GM12878 (cell line): ENCODE data around the gene SNX3. TPM values are rescaled to one million over a fixed set of nuclear protein-coding genes. Genes with fewer than 3 reads are reported as not detected.
A peak's percentile ranks its signal among the peaks of the same experiment; 100 is the strongest.

ENCODE experiments used
- ASH2L ChIP-seq: fragments of 300-600, 200-600 bp; sonication (generic); IDR thresholded peaks from 2 replicates; pipeline ENCODE4 v1.6.1; 2017; ENCODE audit warnings: low read depth, mild to moderate bottlenecking, borderline replicate concordance
- BCL3 ChIP-seq: IDR thresholded peaks from 2 replicates; pipeline ENCODE4 v1.6.1; 2011; ENCODE audit warnings: borderline replicate concordance, low read depth, mild to moderate bottlenecking, moderate library complexity, low read length; ENCODE audit not compliant: insufficient read depth, poor library complexity, severe bottlenecking
- ELK1 ChIP-seq: IDR thresholded peaks from 2 replicates; pipeline ENCODE4 v1.6.1; 2012; ENCODE audit warnings: low read depth, low read length, improper control_type of control experiment
- FOXM1 ChIP-seq: IDR thresholded peaks from 2 replicates; pipeline ENCODE4 v1.6.1; 2012; ENCODE audit warnings: low read depth, mild to moderate bottlenecking, inconsistent platforms, low read length, moderate library complexity
- JUNB ChIP-seq: IDR thresholded peaks from 2 replicates; pipeline ENCODE4 v1.6.1; 2016; ENCODE audit warnings: antibody characterized with exemption, mild to moderate bottlenecking
- NKRF ChIP-seq: fragments of 450-650 bp; conservative IDR thresholded peaks from 2 replicates; pipeline ENCODE4 v1.6.1; 2017; ENCODE audit warnings: mild to moderate bottlenecking, moderate library complexity
- POU2F2 ChIP-seq: IDR thresholded peaks from 3 replicates; pipeline ENCODE4 v1.6.1; 2011; ENCODE audit warnings: low read depth, mild to moderate bottlenecking, low read length, borderline replicate concordance
- RBBP5 ChIP-seq: fragments of 200-600 bp; sonication (generic); conservative IDR thresholded peaks from 2 replicates; pipeline ENCODE4 v1.6.1; 2016
- SMAD1 ChIP-seq: fragments of 450-650 bp; IDR thresholded peaks from 2 replicates; pipeline ENCODE4 v1.6.1; 2018; ENCODE audit warnings: mild to moderate bottlenecking, low read depth; ENCODE audit not compliant: partially characterized antibody
- SMAD5 ChIP-seq: IDR thresholded peaks from 2 replicates; pipeline ENCODE4 v1.6.1; 2016; ENCODE audit warnings: antibody characterized with exemption, low read depth
- YBX1 ChIP-seq: fragments of 450-650 bp; IDR thresholded peaks from 2 replicates; pipeline ENCODE4 v1.6.1; 2016; ENCODE audit warnings: antibody characterized with exemption
- ZNF687 ChIP-seq: fragments of 450-650 bp; IDR thresholded peaks from 2 replicates; pipeline ENCODE4 v1.6.1; 2017; ENCODE audit warnings: mild to moderate bottlenecking, moderate library complexity
- polyA plus RNA-seq, 11 experiments: library from polyadenylated mRNA; depleted of rRNA in 4 of 11; unstranded in 6 of 11; stranded (reverse) in 5 of 11; fragments of >200 nt; fragmentation: Nextera tagmentation in 4 of 11; fragmentation: Illumina TruSeq in 1 of 11; extraction: Ambion mirVana in 4 of 11; extraction: Trizol in 1 of 11; gene quantifications; 1 replicate in 1 of 11; 2 replicates in 10 of 11; pipeline versions ENCODE4 v1.2.1 to v1.2.3, GENCODE V29; 2011 to 2016; ENCODE audit warnings: inconsistent platforms in 2 of 11, missing spikeins in 2 of 11, low read depth in 1 of 11
- total RNA-seq, 4 experiments: library from RNA; depleted of rRNA in 3 of 4; stranded (reverse); fragments of >200 nt in 3 of 4; fragmentation: Illumina TruSeq in 1 of 4; extraction: Trizol in 1 of 4; gene quantifications; 2 replicates each; pipeline versions ENCODE4 v1.2.1 to v1.2.3, GENCODE V29; 2013 to 2021
- TF ChIP-seq, protein P1 (sequence below): fragments of 450-650 bp; IDR thresholded peaks from 2 replicates; pipeline ENCODE4 v1.6.1; 2017; ENCODE audit warnings: antibody characterized with exemption, mild to moderate bottlenecking, moderate library complexity
- TF ChIP-seq, protein P2 (sequence below): IDR thresholded peaks from 2 replicates; pipeline ENCODE4 v1.6.1; 2011; ENCODE audit warnings: mild to moderate bottlenecking, low read depth, low read length, moderate library complexity; ENCODE audit not compliant: insufficient replicate concordance
- TF ChIP-seq, protein P3 (sequence below): IDR thresholded peaks from 2 replicates; pipeline ENCODE4 v1.6.1; 2012; ENCODE audit warnings: low read depth, low read length, improper control_type of control experiment

SNX3 gene
- total and polyA plus RNA-seq, 10 of the 15 experiments (the other 5 are each of a cell fraction or from before 2014, with no cell fraction given) = 43.7 to 297 (median 95.6) TPM

GRCh38 chr6:108260809-108261569 lies at the start of gene SNX3 (continued):
- TF ChIP-seq ZNF687 = peak; percentile 30; the same call in 1 of the 2 replicates
- TF ChIP-seq, protein P1, sequence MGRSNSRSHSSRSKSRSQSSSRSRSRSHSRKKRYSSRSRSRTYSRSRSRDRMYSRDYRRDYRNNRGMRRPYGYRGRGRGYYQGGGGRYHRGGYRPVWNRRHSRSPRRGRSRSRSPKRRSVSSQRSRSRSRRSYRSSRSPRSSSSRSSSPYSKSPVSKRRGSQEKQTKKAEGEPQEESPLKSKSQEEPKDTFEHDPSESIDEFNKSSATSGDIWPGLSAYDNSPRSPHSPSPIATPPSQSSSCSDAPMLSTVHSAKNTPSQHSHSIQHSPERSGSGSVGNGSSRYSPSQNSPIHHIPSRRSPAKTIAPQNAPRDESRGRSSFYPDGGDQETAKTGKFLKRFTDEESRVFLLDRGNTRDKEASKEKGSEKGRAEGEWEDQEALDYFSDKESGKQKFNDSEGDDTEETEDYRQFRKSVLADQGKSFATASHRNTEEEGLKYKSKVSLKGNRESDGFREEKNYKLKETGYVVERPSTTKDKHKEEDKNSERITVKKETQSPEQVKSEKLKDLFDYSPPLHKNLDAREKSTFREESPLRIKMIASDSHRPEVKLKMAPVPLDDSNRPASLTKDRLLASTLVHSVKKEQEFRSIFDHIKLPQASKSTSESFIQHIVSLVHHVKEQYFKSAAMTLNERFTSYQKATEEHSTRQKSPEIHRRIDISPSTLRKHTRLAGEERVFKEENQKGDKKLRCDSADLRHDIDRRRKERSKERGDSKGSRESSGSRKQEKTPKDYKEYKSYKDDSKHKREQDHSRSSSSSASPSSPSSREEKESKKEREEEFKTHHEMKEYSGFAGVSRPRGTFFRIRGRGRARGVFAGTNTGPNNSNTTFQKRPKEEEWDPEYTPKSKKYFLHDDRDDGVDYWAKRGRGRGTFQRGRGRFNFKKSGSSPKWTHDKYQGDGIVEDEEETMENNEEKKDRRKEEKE = no peak
- TF ChIP-seq POU2F2 = peak; percentile 41; the same call in 1 of the 3 replicates
- TF ChIP-seq FOXM1 = no peak
- no peak for TF ChIP-seq YBX1
- TF ChIP-seq ELK1 = peak; percentile 84
- TF ChIP-seq, protein P2, sequence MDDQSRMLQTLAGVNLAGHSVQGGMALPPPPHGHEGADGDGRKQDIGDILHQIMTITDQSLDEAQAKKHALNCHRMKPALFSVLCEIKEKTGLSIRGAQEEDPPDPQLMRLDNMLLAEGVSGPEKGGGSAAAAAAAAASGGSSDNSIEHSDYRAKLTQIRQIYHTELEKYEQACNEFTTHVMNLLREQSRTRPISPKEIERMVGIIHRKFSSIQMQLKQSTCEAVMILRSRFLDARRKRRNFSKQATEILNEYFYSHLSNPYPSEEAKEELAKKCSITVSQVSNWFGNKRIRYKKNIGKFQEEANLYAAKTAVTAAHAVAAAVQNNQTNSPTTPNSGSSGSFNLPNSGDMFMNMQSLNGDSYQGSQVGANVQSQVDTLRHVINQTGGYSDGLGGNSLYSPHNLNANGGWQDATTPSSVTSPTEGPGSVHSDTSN = no peak
- peak; percentile 70 for TF ChIP-seq SMAD1
- TF ChIP-seq SMAD5 = peak; percentile 74
- TF ChIP-seq, protein P3, sequence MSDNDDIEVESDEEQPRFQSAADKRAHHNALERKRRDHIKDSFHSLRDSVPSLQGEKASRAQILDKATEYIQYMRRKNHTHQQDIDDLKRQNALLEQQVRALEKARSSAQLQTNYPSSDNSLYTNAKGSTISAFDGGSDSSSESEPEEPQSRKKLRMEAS = peak; percentile 45
- TF ChIP-seq ASH2L = 0 out of 2 replicates have a peak, but pooled peaks have one; percentile 79
- TF ChIP-seq NKRF = peak; percentile 44
- no peak for TF ChIP-seq JUNB
- TF ChIP-seq BCL3 = no peak
- TF ChIP-seq RBBP5 = no peak; the same call in 1 of the 2 replicates
